ENCODE data around the gene PTS.

PTS gene

DNA sequence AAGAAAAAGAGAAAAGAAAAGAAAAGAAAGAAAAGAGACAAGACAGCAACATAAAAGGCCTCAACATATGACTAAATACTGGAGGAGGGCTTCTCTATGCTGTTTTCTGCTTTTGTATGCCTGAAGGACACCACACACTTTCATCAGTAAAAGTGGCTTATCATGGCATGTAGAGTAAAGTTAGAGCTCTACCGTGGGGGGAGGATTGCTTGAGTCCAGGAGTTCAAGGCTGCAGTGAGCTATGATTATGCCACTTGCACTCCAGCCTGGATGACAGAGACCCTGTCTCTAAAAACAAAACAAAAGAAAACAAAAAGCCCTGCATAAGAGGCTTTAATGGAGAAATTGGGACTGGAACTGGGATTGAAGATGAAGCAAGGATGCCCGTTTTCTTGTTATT lies 5.7 kb downstream of the PTS start:
- Histone ChIP-seq H3K4me1 (ENCODE audit: control insufficient read depth, insufficient read depth, low read length) (peaks cover 6% of the 10 kb centered on the region; the same call in 1 of the 2 replicates), H3K9me3 (ENCODE audit: control insufficient read depth, insufficient read depth, low read length) (no peaks in the 10 kb centered on the region), H3K4me3 (ENCODE audit: low read depth, low read length) (no peak overlapping the region), H3K27me3 (ENCODE audit: control insufficient read depth, insufficient read depth, low read length) (no peaks in the 10 kb centered on the region), H3K27ac (ENCODE audit: low read depth, low read length) (no peak overlapping the region), H3K9ac (ENCODE audit: low read depth, low read length) (no peak overlapping the region), H3K36me3 (ENCODE audit: control insufficient read depth, insufficient read depth, low read length) (peaks cover 66% of the 10 kb centered on the region)

DNA sequence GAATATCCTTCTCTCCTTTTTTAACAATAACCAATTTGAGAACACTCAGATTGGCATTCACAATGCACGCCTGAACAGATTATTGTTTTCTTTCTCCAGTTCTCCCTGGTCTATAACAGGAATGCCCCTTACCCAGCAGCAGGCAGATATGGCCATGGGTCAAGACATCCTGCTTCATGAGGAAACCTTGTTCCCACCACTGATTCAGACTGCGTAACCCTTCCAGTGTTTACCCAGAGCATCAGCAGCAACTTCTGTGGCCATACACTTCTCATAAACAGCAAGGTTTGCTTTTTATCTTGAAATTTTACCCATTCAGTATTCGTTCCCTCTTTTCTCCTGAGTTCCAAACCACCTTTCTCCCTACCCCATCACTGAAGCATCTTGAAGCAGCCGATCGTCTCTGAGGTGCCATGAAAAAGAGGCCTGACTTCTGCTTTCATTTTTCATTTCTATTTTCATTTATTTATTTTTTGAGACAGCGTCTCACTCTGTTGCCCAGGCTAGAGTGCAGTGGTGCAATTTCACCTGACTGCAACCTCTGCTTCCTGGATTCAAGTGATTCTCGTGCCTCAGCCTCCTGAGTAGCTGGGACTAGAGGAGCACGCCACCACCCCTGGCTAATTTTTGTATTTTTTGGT lies 9.6 kb downstream of the PTS start:
- Histone ChIP-seq H3K27ac (ENCODE audit: low read depth, low read length) (no peak overlapping the region), H3K4me1 (ENCODE audit: control insufficient read depth, insufficient read depth, low read length) (no peaks in the 10 kb centered on the region; the same call in 1 of the 2 replicates), H3K27me3 (ENCODE audit: control insufficient read depth, insufficient read depth, low read length) (no peaks in the 10 kb centered on the region), H3K4me3 (ENCODE audit: low read depth, low read length) (no peak overlapping the region), H3K9ac (ENCODE audit: low read depth, low read length) (no peak overlapping the region), H3K36me3 (ENCODE audit: control insufficient read depth, insufficient read depth, low read length) (peaks cover 56% of the 10 kb centered on the region), H3K9me3 (ENCODE audit: control insufficient read depth, insufficient read depth, low read length) (no peaks in the 10 kb centered on the region)

DNA sequence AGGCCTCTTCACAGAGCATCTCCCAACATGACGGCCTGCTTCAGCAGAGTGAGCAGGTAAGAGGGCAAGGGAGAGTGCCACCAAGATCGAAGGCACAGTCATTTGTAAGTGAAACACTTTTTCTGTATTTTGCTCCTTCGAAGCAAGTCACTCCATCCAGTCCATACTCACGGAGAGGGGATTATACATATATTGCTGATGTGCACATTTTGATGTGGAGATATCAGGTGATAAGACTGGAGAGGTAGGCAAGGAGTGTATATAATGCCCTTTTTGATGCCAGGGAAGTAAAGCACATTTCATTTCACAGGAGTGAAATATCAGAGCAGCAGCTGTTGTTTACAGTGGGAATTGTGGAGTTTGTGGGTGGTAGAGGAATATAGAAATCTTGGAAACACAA lies 11.2 kb downstream of the PTS start:
- Histone ChIP-seq H3K9me3 (ENCODE audit: control insufficient read depth, insufficient read depth, low read length) (no peaks in the 10 kb centered on the region), H3K9ac (ENCODE audit: low read depth, low read length) (no peak overlapping the region), H3K4me3 (ENCODE audit: low read depth, low read length) (no peak overlapping the region), H3K4me1 (ENCODE audit: control insufficient read depth, insufficient read depth, low read length) (no peaks in the 10 kb centered on the region; the same call in 1 of the 2 replicates), H3K36me3 (ENCODE audit: control insufficient read depth, insufficient read depth, low read length) (peaks cover 49% of the 10 kb centered on the region), H3K27me3 (ENCODE audit: control insufficient read depth, insufficient read depth, low read length) (no peaks in the 10 kb centered on the region), H3K27ac (ENCODE audit: low read depth, low read length) (no peak overlapping the region)

DNA sequence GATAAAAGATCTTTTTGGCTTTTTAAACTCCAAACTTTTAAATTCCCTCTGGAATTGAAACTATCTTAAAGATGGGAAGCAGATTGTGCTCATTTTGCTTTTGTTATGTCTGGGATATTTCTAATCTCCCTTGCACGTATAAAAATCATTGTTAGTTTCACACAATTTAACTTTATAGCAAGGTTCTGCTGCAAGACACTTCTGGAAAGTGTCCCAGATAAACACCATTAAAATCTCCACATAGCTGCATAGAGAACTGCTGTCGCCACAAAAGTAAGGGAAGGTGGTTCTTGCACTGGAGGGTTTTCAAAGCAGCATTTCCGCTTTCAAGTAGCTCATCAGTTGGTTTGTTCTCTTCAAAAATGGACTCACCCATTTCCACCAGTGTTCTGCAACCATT lies 11.8 kb downstream of the PTS start:
- Histone ChIP-seq H3K36me3 (ENCODE audit: control insufficient read depth, insufficient read depth, low read length) (peaks cover 43% of the 10 kb centered on the region), H3K27ac (ENCODE audit: low read depth, low read length) (no peak overlapping the region), H3K9ac (ENCODE audit: low read depth, low read length) (no peak overlapping the region), H3K4me3 (ENCODE audit: low read depth, low read length) (no peak overlapping the region), H3K27me3 (ENCODE audit: control insufficient read depth, insufficient read depth, low read length) (no peaks in the 10 kb centered on the region), H3K4me1 (ENCODE audit: control insufficient read depth, insufficient read depth, low read length) (no peaks in the 10 kb centered on the region), H3K9me3 (ENCODE audit: control insufficient read depth, insufficient read depth, low read length) (no peaks in the 10 kb centered on the region)

DNA sequence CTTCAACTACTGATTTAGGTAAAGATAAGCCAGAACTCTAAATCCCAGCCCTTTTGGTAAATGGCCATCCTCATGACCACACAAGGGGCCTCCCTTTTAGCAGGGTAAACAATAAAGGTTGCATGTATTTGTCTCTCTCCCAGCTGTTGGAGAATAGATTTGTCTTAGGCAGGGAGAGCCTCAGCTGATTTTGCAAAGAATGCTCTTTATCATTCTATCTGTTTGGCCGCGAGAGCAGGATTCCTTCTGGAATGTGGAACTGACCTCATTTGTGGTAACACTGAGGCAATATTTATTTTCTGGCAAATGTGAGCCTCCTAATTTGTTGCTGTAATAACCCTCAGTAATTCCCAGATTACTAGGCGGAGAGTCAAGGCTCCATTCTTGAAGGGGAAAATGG lies 15.3 kb downstream of the PTS start:
- peaks cover 17% of the 10 kb centered on the region for H3K36me3 ChIP-seq (ENCODE audit: control insufficient read depth, insufficient read depth, low read length)

DNA sequence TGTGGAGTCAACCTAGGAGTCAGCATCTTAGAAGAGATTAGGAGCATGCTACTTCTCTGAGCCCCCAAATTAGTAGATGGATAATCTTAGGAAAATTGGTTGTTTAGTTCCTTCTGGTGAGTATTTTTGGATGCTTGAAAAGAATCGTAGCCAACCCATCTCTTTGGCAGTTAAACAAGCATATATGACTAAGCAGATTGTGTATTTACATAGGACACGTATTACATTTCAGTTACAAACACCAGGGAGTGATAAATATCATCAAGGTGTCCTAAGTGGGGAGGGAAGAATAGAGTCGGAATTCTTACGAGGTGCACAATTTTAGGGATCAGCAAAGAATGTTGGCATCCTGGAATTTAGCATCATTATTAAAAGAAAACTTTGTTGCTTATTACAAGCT lies 21.0 kb downstream of the PTS start:
- no peak overlapping the region for H3K9ac ChIP-seq (ENCODE audit: low read depth, low read length)
- no peak overlapping the region for H3K27ac ChIP-seq (ENCODE audit: low read depth, low read length)
- no peaks in the 10 kb centered on the region for H3K4me1 ChIP-seq (ENCODE audit: control insufficient read depth, insufficient read depth, low read length)
- no peaks in the 10 kb centered on the region for H3K36me3 ChIP-seq (ENCODE audit: control insufficient read depth, insufficient read depth, low read length)
- no peaks in the 10 kb centered on the region for H3K27me3 ChIP-seq (ENCODE audit: control insufficient read depth, insufficient read depth, low read length)
- no peak overlapping the region for H3K4me3 ChIP-seq (ENCODE audit: low read depth, low read length)
- peaks cover 12% of the 10 kb centered on the region for H3K9me3 ChIP-seq (ENCODE audit: control insufficient read depth, insufficient read depth, low read length)

More for the DNA sequence above, 15.3 kb downstream of the PTS start:
- Histone ChIP-seq H3K27ac (ENCODE audit: low read depth, low read length) (no peak overlapping the region), H3K9ac (ENCODE audit: low read depth, low read length) (no peak overlapping the region), H3K4me3 (ENCODE audit: low read depth, low read length) (no peak overlapping the region), H3K4me1 (ENCODE audit: control insufficient read depth, insufficient read depth, low read length) (no peaks in the 10 kb centered on the region), H3K27me3 (ENCODE audit: control insufficient read depth, insufficient read depth, low read length) (no peaks in the 10 kb centered on the region), H3K9me3 (ENCODE audit: control insufficient read depth, insufficient read depth, low read length) (peaks cover 12% of the 10 kb centered on the region)

DNA sequence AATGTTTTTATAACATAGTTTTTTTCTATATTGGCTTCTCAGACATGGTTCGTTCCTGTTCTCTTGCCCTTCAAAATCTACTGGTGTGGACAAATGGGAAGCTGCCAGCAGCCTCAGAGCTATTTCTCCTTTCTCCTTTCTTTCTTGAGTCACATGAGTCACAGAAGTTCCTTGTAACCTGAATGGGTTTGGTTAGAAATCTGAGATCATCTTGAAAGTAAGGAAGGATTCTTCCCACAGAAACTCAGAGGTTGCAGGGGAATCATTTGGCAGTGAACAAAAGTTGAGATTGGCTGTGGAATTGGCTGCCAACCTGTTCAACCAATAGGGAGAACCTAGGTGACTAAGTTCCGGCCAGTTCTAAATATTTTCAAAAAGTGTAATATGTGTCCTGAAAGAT lies 22.0 kb downstream of the PTS start:
- no peaks in the 10 kb centered on the region for H3K27me3 ChIP-seq (ENCODE audit: control insufficient read depth, insufficient read depth, low read length)
- H3K9ac ChIP-seq (ENCODE audit: low read depth, low read length), result no peak overlapping the region
- no peak overlapping the region for H3K27ac ChIP-seq (ENCODE audit: low read depth, low read length)
- no peak overlapping the region for H3K4me3 ChIP-seq (ENCODE audit: low read depth, low read length)
- no peaks in the 10 kb centered on the region for H3K36me3 ChIP-seq (ENCODE audit: control insufficient read depth, insufficient read depth, low read length)
- peaks cover 11% of the 10 kb centered on the region for H3K9me3 ChIP-seq (ENCODE audit: control insufficient read depth, insufficient read depth, low read length)
- no peaks in the 10 kb centered on the region for H3K4me1 ChIP-seq (ENCODE audit: control insufficient read depth, insufficient read depth, low read length)

DNA sequence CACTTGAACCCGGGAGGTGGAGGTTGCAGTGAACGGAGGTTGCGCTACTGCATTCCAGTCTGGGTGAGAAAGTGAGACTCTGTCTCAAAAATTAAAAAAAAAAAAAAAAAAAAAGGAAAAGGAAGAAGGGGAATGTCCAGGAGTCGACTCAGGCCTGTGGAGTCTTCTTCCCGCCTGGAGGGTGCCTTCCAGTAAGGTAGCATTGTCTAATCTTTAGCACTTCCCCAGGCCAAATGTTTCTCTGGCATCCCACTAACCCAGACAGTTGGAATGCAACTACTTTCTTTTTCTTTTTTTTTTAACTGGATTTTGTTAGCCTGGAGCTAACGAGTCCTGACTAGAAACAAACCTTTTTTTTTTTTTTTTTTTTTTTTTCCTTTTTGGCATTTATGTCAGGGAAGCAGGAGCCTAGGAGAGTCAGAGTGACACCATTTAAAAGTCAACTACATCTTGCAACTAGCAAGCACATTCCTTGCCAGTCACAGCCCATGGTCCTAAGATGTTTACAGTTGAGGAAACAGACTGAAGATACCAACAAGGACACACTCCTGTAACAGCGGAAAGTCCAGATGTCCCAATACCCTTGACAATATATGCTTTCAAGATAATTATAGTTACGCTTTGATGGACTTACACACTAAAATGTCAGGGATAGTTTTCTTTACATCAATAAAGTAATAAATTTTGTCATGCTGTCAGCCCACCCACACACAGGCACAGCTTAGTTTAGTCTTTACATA lies 23.8 kb downstream of the PTS start:
- Histone ChIP-seq H3K4me3 (ENCODE audit: low read depth, low read length) (no peak overlapping the region), H3K27me3 (ENCODE audit: control insufficient read depth, insufficient read depth, low read length) (no peaks in the 10 kb centered on the region), H3K9ac (ENCODE audit: low read depth, low read length) (no peak overlapping the region), H3K36me3 (ENCODE audit: control insufficient read depth, insufficient read depth, low read length) (no peaks in the 10 kb centered on the region), H3K27ac (ENCODE audit: low read depth, low read length) (no peak overlapping the region), H3K4me1 (ENCODE audit: control insufficient read depth, insufficient read depth, low read length) (no peaks in the 10 kb centered on the region), H3K9me3 (ENCODE audit: control insufficient read depth, insufficient read depth, low read length) (no peaks in the 10 kb centered on the region)

DNA sequence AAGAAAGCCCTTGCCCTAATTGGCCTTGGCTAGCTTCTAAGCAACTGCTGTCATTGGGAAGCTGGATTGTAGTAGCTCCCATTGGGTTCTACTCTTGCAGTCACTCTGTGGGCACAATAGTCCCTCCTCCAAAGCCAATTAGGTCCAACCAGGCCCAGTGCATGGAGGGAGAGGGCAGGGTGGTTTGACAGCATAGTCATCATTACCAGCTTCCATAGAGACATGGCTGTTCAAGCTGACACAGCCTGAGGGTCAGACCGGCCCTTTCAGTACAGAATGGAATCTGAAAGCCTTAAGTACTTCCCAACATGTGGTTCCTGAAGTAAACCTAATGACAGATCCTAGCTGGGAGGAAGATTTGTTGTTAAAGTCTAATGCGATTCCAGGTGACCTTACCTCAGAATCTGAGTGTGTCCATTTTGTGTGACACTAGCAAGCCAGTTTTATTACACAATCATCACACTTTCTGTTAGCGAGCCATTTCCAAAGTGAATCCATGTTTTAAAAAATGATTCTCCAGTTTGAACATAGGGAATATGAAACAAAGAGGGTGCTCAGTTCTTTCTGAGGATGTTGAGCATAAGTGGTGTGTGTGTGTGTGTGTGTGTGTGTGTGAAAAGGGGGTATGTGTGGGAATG lies 27.5 kb downstream of the PTS start:
- Histone ChIP-seq H3K4me3 (ENCODE audit: low read depth, low read length) (no peak overlapping the region), H3K27ac (ENCODE audit: low read depth, low read length) (no peak overlapping the region), H3K36me3 (ENCODE audit: control insufficient read depth, insufficient read depth, low read length) (no peaks in the 10 kb centered on the region), H3K4me1 (ENCODE audit: control insufficient read depth, insufficient read depth, low read length) (no peaks in the 10 kb centered on the region), H3K9ac (ENCODE audit: low read depth, low read length) (no peak overlapping the region), H3K27me3 (ENCODE audit: control insufficient read depth, insufficient read depth, low read length) (no peaks in the 10 kb centered on the region), H3K9me3 (ENCODE audit: control insufficient read depth, insufficient read depth, low read length) (no peaks in the 10 kb centered on the region)

DNA sequence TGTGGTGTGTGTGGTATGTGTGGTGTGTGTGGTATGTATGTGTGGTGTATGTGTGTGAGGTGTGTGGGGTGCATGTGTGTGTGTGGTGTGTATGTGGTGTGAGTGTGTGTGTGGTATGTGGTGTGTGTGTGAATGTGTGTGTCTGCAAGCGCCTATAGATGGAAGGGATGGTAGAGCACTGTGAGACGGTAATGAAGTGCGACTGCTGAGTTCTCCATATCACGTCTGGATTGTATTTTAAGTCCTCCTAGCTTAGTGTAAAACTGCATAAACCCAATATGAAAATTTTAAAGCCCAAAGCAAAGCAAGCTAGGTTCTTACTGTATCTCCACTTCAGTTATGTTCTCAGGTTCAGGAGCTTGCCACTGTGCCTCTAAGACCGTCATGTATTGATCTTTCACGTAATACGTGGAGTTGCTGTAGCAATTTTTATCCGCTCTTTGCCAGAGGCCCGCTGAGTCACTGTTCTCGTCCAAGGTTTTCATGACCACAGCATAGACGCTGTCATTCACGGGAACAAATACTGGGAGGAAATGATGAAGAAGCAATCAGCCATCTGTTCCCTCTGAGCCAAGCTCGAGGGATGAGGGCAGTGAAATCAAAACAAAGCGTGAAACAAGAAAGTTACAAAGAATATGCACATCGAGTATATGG lies 29.0 kb downstream of the PTS start:
- H3K27ac ChIP-seq (ENCODE audit: low read depth, low read length), result no peak overlapping the region

DNA sequence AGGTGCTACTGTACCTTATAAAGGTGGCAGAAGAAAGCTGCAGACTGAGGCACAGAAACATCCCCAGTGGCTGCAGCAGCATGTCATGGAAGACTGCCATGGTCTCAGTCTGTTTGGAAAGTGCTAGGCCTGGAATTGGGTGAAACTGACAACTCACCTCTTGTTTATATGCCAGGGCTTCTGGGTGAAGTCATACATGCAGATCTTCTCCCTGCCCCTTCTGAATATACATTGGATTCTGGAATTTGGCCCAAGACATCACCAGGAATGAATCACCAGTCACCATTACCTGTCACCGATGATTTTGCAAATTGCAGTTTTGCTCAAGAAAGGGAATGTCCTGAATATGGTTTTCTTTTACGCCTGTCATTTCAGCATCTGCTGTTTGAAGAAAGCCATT lies 34.3 kb downstream of the PTS start, which contains the start of gene PLET1:
Gene PLET1, minus strand, starts transcription at position 371 of the 400 bp plus-strand sequence. Its CDS starts 271 bp downstream, at position 100.
- H3K9ac ChIP-seq (ENCODE audit: low read depth, low read length), result no peak within 1 kb of the TSS
- no peak within 1 kb of the TSS for H3K27ac ChIP-seq (ENCODE audit: low read depth, low read length)

More for the DNA sequence above, 29.0 kb downstream of the PTS start:
- H3K4me3 ChIP-seq (ENCODE audit: low read depth, low read length), result no peak overlapping the region
- no peak overlapping the region for H3K9ac ChIP-seq (ENCODE audit: low read depth, low read length)
- H3K4me1 ChIP-seq (ENCODE audit: control insufficient read depth, insufficient read depth, low read length), result no peaks in the 10 kb centered on the region
- H3K27me3 ChIP-seq (ENCODE audit: control insufficient read depth, insufficient read depth, low read length), result no peaks in the 10 kb centered on the region
- H3K36me3 ChIP-seq (ENCODE audit: control insufficient read depth, insufficient read depth, low read length), result no peaks in the 10 kb centered on the region
- no peaks in the 10 kb centered on the region for H3K9me3 ChIP-seq (ENCODE audit: control insufficient read depth, insufficient read depth, low read length)

More for the DNA sequence above, 34.3 kb downstream of the PTS start, which contains the start of gene PLET1:
- no peaks in the 10 kb centered on the region for H3K4me1 ChIP-seq (ENCODE audit: control insufficient read depth, insufficient read depth, low read length)
- H3K36me3 ChIP-seq (ENCODE audit: control insufficient read depth, insufficient read depth, low read length), result no peaks in the 10 kb centered on the region
- H3K4me3 ChIP-seq (ENCODE audit: low read depth, low read length), result no peak within 1 kb of the TSS
- H3K9me3 ChIP-seq (ENCODE audit: control insufficient read depth, insufficient read depth, low read length), result no peaks in the 10 kb centered on the region
- H3K27me3 ChIP-seq (ENCODE audit: control insufficient read depth, insufficient read depth, low read length), result no peaks in the 10 kb centered on the region

Data from HUES48 (cell line).